HG03095 (cell line): Measurements from ENCODE around the gene DMRTC2.
A peak's percentile ranks its signal among the peaks of the same experiment; 100 is the strongest.
"Not testable (repeated sequence)": the region's sequence is repeated elsewhere in the genome, so short reads cannot be mapped to it uniquely, and the experiment has no call there.

Source experiments
- ATAC-seq: cut with Tn5 transposase; IDR thresholded peaks from one replicate; pipeline ENCODE4 v1.9.1; 2021; ENCODE audit warnings: moderate library complexity; ENCODE audit not compliant: unreplicated experiment

The DMRTC2 gene

DNA sequence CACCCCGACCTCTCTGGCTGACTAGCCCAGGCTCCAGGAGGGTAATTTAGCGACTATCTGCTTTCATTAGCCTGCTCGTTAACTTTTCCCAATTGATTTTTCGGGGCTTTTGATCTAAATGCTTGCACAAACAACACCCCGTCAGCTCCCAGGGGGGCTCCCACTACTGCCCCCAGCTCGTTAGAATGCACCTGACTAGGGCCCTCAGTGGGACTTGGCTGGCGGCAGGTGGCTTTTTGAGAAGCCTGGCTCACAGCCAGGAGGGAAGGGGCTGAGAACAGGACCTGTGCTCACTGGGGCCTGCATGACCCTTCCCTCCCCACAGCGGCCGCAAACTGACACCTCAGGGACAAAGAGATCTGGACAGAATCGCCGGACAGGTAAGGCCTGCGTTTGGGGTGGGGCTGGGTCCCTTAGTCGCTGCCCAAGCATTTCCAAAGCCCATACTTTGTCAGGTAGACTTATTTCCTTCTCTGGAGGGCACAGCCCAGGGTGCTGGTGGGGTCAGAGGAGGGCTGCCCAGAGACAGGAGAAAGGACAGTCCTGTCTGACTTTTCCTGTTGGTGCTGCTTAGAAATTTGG lies 24.6 kb downstream of the DMRTC2 start:
- no peak for ATAC-seq

DNA sequence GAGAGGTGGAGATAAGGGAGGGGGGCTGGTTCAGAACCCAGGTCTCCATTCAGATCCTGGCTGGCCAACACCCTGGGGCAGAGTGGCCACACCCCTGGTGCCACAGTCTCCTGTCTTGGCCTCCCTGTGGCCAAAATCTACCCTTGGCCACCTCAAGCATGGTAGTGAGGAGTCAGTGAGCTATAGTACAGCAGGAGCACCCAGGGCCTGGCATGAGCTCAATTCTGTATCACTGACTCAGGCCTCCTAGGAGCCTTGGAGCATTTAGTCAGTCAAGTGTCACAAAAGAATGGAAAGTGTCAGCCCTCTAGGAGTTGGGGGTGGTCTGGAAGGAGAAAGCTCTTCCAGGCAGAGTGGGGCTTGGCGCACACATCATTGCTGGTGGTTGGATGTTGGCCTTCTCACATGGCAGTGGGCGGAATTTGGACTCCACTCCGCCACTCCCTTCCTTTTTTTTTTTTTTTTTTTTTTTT lies 25.6 kb downstream of the DMRTC2 start:
- ATAC-seq: no peak

DNA sequence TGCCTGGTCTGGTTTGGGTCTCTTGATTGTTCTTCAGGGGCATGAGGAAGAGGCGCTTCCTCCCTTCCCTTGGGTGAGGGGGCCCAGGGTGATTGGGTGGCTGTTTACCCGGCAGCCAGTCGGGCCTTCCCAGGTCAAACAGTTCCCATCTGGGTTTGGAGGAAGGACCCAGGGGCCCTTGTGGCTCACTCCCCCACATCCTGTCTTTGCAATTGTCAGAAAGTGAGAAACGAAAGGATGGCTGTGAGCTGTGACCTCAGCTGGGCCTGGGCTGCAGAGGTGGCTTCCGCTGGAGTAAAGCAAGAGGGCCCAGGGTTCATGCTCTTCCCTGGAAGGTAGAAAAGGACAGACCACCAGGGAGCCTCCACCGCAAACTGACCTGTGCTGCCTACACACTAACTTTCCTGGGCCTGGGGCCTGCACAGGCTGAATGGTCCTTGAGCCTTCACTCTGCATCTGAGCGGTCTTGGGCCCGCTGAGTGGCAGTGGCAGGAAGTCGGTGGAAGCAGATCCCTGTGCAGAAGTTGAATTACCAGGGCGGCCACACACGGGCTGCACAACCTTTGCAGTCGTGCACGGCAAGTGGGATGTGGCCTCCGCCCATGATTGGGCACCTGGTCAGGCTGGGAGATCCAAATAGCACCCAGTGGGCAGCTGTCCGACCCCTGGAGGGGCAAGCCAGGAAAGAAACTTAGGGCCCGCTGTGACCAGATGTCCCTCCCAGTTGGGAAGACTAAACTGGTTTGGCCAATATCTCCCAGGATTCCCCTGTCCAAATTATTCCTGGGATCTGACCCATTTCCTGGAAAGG lies 26.9 kb downstream of the DMRTC2 start:
- peak; percentile 40 for ATAC-seq

DNA sequence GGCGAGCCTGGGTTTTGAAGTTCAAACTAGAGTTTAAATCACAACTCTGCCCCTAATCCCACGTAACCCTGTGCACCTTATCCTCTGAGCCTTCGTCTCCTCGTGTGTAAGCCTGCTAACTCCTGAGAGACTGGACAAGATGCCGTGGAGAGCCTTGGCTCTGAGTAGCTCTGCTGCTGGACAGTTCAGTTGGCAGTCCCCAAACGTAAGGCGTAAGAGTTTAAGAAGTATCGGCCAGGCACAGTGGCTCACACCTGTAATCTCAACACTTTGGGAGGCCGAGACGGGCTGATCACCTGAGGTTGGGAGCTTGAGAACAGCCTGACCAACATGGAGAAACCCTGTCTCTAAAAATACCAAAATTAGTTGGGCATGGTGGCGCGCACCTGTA lies 27.5 kb downstream of the DMRTC2 start:
- no peak for ATAC-seq

DNA sequence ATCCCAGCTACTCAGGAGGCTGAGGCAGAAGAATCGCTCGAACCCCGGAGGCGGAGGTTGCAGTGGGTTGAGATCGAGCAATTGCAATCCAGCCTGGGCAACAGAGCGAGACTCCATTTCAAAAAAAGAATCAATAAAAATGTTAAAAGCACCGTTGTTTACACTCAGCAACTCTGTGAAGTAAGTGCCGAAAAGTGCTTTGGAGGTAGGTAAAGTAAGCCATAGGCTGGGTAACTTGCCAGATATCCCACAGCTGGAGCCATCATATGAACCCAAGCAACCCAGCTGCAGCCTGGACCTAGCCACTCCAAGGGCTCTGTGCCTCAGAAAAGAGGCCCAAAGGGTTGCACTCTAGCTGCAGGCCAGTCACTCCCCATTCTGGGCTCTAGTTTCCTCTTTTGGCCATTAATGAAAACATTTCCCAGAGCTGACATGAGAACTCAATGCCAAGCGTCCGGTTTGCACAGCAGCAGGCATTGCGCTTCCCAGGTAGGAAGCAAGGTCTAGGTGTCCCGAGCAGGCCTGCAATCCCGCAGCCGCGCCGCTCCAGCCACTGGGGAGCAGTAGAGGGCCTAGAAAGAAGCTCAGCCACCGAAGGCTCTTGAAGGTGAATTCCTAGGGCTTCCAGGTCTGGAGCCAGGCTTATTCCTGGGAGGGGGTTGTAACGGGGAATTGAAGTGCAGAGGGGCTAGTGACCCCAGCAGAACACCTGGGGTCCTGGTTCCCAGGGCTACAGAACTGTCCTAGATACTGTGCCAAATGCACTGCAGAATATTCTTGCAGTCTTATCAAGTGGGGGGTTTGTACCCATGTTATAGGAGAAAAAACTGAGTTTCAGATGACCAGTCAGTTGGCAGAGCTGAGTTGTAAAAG lies 28.2 kb downstream of the DMRTC2 start:
- no peak for ATAC-seq

DNA sequence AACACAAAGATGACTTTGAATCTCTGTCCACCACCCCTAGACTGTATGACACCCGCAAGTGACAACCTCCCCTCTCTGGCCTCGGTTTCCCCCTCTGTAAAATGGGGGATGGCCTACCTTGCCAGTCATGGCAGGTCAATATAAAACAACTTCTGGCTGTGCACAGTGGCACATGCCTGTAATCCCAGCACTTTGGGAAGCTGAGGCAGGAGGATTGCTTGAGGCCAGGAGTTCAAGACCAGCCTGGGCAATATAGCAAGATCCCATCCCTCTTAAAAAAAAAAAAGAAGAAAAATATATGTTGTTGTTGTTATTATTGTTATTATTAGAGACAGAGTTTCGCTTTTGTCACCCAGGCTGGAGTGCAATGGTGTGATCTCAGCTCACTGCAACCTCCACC lies 31.1 kb downstream of the DMRTC2 start:
- not testable (repeated sequence) for ATAC-seq

DNA sequence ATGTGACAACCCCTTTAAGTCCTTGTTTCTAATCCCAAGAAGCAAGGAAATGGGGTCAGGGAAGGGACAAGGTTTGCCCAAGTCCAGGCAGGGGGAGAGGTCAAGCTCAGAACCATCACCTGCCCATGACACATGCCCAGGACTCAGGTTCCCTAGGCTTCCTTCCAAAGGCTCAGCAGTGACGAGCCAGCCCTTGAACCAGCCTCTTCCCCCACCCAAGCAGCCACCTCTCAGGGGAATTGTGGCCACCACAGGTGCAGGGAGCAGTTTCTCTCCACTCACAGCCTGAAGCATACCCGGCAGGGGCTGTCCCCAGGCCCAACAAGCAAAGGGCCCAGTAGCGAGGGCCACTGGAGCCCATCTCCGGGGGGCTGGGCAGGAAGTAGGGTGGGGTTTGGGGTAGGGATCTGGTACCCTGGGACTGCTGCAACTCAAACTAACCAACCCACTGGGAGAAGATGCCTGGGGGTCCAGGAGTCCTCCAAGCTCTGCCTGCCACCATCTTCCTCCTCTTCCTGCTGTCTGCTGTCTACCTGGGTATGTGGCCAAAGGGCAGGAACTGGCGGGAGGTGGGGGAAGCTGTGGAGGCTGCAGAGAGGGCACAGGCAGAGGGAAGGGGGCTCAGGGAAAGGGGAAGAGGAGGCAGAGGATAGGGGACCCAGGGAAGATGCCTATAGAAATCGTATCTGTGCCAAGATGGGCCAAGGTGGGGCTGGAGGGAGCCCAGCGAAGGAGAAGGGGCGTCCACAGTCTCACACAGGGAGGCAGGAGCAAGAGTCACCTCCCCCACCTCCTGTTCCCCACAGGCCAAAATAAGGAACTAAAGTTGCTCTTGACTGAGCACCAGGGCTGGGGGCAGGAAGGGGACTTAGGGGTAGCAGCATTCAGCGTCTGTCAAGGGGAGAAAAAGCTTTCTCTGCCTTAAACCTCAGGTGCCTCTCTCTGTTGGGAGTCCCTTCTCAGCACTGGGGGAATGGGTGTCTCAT lies 32.3 kb downstream of the DMRTC2 start, which contains the start of gene CD79A:
CD79A (plus strand) TSS at position 433 of the 986 bp plus-strand sequence; CDS start at position 459, 26 bp downstream.
- peak; percentile 54 for ATAC-seq

DNA sequence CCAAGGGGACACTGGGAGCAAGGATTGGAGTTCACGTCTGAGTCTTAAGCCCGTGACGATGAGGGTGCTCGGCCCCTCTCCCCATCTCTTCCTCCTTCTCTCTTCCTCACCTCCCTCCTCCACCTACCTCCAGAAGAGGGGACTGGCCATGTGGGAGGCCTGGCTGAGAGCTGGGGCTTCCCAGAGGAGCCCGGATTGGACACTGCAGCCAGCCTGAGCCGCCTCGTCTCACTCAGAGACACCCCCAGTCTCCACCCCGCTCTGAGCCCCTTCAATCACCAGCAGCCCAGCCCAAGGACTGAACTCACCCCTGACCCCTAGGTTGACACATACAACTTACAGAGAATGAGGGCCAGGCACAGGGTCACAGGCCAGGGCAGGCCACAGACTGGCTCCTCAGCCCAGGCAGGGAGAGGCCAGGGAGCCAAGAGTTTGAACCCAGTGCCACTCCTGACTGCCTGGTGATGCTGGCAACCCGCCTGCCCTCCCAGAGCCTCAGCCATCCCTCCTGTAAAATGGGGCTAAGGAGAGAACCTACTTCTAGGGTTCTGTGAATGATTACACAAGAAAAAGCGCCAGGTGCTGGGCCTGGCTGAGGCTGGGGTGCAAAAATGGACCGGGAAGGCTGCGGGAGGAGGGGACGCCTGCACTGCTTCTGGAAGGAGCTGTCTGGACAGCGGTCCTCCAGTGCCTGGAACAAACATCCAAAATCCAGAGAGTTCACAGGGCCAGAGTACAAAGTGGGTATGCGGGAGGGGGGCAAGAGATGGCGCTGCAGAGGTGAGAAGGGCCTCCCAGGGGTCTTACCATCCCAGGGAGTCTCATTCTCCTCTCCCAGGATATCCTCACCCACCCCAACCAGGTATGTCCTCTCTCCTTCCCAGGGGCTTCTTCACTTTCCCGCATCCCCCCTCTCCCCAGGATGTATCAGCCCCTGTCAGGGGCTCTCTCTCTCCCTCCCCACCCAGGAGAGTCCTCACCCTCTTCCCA lies 33.4 kb downstream of the DMRTC2 start:
- no peak for ATAC-seq

DNA sequence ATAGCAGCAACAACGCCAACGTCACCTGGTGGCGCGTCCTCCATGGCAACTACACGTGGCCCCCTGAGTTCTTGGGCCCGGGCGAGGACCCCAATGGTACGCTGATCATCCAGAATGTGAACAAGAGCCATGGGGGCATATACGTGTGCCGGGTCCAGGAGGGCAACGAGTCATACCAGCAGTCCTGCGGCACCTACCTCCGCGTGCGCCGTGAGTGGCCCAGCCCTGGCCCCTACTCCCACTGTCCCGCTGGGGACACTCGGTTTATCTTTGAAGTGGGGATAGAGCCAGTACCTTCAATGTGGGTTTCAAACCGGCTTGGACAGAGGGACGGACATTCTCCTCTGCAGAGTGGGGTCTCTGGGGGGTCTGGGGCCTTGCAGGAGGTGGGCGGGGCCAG lies 34.2 kb downstream of the DMRTC2 start:
- ATAC-seq: no peak

DNA sequence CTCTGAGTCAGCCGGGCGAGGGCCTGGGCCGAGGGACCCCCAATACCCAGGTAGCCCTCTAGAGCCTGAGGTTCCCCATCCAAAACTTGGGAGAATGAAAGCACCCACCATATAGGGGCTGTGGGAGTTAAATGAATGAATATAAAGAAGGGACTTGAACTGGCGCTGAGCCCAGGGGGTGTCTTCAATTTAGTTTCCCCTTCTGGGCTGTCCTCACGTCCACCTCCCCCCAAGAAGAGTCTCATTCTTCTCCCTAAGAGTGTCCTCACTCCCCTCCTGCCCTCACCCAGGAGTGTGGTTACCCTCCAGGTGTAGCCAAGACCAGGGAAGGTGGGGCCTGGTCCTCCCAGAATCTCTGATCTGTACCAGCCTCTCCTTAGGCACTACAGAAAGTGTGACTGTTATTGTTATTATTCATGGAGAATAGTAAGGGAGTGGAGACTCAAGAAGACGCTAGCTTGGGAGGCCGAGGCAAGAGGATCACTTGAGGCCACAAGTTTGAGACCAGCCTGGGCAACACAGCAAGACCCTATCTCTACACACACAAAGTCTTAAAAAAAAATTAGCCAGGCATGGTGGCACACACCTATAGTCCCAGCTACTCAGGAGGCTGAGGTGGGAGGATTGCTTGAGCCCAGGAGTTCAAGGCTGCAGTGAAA lies 35.0 kb downstream of the DMRTC2 start:
- no peak for ATAC-seq

DNA sequence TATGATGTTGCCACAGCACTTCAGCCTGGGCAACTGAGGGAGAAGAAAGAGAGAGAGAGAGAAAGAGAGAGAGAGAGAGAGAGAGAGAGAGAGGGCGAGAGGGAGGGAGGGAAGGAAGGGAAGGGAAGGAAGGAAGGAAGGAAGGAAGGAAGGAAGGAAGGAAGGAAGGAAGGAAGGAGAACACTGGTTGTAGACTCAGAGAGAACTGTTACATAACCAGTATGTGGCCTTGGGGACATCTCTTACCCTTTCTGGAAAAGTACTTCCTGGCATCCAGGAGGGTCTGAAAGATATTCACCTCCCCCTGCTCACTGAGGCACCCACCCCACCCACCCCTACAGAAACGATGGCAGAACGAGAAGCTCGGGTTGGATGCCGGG lies 35.5 kb downstream of the DMRTC2 start:
- no peak for ATAC-seq

DNA sequence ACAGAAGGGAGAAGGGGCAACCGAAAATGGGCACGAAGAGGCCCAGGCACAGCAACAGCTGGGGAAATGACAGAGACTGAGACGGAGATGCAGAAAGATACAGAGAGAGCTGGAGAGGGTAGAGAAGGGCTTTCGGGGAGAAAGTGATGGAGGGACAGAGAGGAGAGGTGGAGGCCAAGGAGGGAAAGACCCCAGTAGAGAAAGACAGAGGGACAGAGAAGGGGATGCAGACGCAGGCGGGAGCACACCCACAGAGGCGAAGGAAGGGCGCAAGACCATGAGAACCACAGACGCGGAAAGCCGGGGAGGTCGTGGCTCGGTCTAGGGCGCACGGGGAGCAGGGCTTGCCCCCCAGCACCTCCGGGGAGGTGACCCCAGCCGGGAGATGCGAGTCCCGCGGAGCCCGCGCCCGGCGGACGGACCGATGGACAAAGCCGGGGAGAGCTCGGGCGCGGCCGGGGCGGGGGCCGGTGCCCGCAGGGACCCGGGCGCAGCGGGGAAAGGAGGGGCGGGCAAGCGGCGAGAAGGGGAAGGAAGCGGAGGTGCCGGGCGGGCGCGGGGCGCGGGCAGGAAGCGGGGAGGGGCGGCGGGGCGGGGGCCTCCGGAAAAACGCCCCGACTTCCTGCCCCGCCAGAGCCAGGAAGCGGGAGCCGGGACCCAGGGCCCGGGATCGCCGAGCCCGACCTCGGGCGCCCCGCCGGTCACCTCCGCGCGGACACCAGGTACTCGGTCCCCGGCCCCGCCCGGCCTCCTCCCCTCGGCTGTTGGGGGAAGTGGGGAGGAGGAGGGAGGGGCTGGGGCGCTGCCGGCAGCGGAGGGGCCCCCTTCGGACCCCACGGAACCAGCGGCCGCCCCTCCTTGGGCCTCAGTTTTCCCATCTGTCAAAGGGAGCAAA lies 38.0 kb downstream of the DMRTC2 start, which contains the start of gene ARHGEF1:
ARHGEF1 (plus strand) TSS at position 617 of the 895 bp plus-strand sequence. CDS start 4,899 bp downstream, outside the sequence.
- ATAC-seq: no peak

DNA sequence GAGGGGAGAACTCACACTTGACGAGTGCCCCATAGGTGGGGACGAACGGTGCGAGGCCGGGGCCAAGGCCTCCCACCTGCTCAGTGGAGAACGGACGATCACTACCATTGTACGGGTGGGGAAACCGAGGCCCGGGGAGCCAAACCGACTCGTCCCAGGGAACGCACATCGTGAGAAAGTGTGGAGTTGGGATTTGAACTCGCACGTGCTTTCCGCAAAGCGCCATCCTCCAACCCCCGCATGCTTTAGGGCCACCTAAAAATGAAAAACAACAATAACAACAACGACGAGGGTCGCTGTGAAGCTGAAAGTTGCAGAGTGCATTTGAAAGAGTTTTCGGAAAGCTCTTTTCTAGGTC lies 38.6 kb downstream of the DMRTC2 start:
- no peak for ATAC-seq

DNA sequence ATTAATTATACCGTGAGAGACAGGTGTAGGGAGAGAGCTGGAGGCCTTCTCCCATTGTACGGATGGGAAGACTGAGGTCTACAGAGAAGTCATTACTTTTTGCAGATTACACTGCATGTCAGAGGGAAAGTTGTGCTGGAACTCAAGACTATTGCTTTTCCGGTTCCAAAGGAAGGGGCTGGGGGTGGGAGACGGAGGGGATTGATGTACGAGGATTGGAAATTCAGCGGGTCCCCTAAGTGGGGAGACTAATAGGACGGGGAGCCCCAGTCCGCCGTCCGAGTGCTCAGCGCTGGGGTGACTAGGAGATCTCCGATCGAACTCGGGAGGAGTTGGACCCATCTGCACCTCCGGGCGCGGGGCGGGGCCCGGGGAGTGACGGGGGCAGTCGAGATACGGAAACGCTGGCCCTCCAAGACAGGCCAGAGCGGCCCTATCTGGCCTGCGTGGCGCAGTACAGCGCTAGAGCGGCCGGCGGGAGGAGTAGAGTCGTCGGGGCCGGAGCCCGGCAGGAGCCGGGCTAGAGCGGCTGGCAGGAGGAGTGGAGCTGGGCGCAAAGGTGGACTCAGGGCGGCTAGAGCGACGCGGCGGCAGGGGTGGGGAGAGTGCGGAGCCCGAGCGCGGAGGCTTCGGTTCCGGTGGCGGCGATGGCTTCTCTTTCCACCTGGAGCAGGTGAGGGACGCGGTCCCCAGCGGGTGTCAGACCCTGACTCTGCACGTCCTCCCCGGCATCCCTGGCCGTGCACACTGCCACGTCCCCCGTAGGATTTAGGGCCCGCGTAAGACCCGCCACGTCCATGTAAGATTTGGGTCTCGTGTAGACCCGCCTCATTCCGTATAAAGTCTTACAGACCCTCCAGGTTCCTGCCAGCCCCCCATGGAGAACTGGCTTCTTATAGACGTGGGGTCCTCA lies 39.2 kb downstream of the DMRTC2 start:
- peak; percentile 73 for ATAC-seq

DNA sequence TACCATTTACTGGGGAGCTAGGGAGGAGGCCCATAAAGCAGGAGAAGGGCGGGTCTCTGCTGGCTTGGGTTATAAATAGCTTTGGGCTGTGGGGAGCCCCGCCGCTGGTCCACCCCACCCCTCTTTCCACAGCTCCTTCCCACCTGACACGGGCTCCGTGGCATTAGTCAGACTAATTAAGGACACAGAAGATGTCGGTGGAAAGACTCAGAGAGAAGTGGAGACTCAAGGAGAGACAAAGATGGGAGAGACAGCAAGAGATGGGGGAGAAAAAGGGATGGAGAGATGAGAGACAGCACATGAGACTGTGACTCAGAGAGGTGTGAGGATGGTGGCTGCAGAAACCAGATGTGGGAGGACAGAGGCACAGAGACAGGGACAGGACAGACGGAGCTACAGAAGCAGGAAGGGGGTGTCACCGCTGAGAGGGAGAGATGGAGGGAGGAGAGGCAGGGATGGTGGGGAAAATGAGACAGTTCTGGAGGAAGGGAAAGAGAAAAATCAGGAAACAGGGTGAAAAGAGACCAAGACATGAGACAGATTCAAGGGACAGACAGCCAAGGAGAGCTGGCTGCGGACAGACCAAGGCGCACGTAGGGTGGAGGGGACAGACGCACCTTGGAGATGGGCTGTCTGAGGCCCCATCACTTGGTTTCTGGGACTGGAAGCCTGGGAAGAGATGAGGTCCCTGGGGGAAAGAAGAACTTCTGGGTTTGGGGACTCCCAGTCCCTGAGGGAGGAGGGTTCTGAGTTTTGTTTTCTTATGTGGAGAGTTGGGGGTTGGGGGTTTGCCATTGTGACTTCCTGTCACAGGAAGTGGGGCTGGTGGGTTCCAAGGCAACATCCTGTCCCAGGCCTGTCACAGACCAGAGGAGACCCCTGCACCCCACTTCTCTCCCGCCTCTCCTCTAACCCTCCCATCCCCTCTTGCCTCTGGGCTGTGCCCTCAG lies 42.2 kb downstream of the DMRTC2 start:
- no peak for ATAC-seq
